Nephron progenitor cell (in vitro differentiated cells): ENCODE results near the gene EMP2.
A peak's percentile ranks its signal among the peaks of the same experiment; 100 is the strongest.

Source experiments
- DNase-seq: peaks from one replicate; pipeline ENCODE4 v3.0.0; 2021
- H3K27ac Mint-ChIP-seq: 2 replicates; pipeline ENCODE4 v1.8.0; 2021; ENCODE audit warnings: mild to moderate bottlenecking, moderate library complexity, mixed read lengths
- H3K27me3 Mint-ChIP-seq: 2 replicates; pipeline ENCODE4 v1.8.0; 2021; ENCODE audit warnings: mild to moderate bottlenecking, low read depth, mixed read lengths; ENCODE audit not compliant: poor library complexity
- H3K36me3 Mint-ChIP-seq: 2 replicates; pipeline ENCODE4 v1.8.0; 2021; ENCODE audit warnings: low read depth, mixed read lengths
- H3K4me1 Mint-ChIP-seq: 2 replicates; pipeline ENCODE4 v1.8.0; 2021; ENCODE audit warnings: mixed read lengths
- H3K4me3 Mint-ChIP-seq: 2 replicates; pipeline ENCODE4 v1.8.0; 2021; ENCODE audit warnings: mild to moderate bottlenecking, moderate library complexity, mixed read lengths
- H3K9me3 Mint-ChIP-seq: 2 replicates; pipeline ENCODE4 v1.8.0; 2021; ENCODE audit warnings: mild to moderate bottlenecking, moderate library complexity, mixed read lengths
- TF ChIP-seq, protein P1 (sequence below): fragments of 200-600 bp; sonication (generic); IDR thresholded peaks from 2 replicates; pipeline ENCODE4 v1.5.0; 2021; ENCODE audit warnings: antibody characterized with exemption

Gene EMP2

GRCh38 chr16:10579575-10579964 lies 828 bp downstream of the EMP2 start:
- TF ChIP-seq, protein P1, sequence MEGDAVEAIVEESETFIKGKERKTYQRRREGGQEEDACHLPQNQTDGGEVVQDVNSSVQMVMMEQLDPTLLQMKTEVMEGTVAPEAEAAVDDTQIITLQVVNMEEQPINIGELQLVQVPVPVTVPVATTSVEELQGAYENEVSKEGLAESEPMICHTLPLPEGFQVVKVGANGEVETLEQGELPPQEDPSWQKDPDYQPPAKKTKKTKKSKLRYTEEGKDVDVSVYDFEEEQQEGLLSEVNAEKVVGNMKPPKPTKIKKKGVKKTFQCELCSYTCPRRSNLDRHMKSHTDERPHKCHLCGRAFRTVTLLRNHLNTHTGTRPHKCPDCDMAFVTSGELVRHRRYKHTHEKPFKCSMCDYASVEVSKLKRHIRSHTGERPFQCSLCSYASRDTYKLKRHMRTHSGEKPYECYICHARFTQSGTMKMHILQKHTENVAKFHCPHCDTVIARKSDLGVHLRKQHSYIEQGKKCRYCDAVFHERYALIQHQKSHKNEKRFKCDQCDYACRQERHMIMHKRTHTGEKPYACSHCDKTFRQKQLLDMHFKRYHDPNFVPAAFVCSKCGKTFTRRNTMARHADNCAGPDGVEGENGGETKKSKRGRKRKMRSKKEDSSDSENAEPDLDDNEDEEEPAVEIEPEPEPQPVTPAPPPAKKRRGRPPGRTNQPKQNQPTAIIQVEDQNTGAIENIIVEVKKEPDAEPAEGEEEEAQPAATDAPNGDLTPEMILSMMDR: no peak
- DNase-seq: no peak
- Mint-ChIP-seq H3K27ac (no peak overlapping the region), H3K9me3 (peaks cover 5% of the 10 kb centered on the region), H3K4me3 (peak overlapping the region; percentile 84), H3K36me3 (no peaks in the 10 kb centered on the region), H3K27me3 (peaks cover 3% of the 10 kb centered on the region), H3K4me1 (peaks cover 59% of the 10 kb centered on the region)

GRCh38 chr16:10578474-10579316 lies 1.7 kb downstream of the EMP2 start:
- TF ChIP-seq, protein P1: no peak
- Mint-ChIP-seq H3K4me3 (peak overlapping the region; percentile 84), H3K9me3 (peaks cover 5% of the 10 kb centered on the region), H3K4me1 (peaks cover 59% of the 10 kb centered on the region), H3K36me3 (no peaks in the 10 kb centered on the region), H3K27me3 (peaks cover 3% of the 10 kb centered on the region), H3K27ac (no peak overlapping the region)
- no peak for DNase-seq

DNA sequence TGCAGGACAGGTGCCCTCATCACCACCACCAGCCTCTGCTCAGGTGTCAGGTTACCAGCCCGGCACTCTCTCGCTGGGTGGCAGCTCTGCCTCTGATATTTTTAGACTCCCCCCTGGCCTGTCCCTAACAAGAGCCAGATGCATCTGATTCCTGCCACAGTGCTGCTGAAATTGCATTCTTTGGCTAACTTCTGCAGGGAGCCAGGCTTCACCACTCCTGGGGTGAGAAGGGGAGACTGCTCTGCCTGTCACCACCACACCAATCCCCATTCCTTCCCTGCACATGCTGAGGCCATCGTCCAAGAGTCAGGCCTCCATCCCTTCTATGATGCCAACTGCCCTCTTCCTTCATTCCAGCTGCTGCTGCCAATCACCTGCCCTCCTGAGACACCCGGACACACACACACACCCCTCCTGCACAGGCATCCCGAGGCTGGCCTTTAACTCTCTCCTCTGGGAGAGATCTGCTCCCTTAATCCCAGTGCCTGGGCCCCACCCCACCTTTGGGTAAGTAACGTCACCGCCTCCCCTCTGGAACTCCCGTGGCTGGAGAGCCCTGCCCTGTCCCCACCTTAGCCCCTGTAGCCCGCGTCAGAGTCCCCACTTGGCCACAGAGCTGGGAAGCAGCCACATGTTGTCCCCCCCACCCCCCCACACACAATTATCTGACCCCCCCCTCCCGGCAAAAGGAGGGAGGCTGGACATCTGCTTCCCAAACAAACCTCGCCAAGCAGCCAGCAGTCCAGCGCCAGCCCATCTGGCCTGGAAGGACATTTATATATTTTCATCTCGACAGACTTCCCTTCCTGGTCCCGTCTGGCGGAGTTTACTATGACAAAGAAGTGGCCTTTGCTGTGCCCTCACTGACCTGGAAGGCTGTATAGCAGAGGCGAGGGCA lies 2.8 kb downstream of the EMP2 start:
- peak; percentile 25 for DNase-seq
- Mint-ChIP-seq H3K27ac (peak overlapping the region; percentile 84), H3K36me3 (no peaks in the 10 kb centered on the region), H3K9me3 (no peaks in the 10 kb centered on the region), H3K27me3 (no peaks in the 10 kb centered on the region), H3K4me1 (peaks cover 59% of the 10 kb centered on the region), H3K4me3 (peak overlapping the region; percentile 69)
- TF ChIP-seq, protein P1: no peak

- peaks cover 56% of the 10 kb centered on the region for H3K4me1 Mint-ChIP-seq
- peak; percentile 18 for DNase-seq
- no peaks in the 10 kb centered on the region for H3K27me3 Mint-ChIP-seq
- H3K36me3 Mint-ChIP-seq: no peaks in the 10 kb centered on the region
- TF ChIP-seq, protein P1: no peak
- no peaks in the 10 kb centered on the region for H3K9me3 Mint-ChIP-seq
- peak overlapping the region; percentile 11 for H3K4me3 Mint-ChIP-seq
- peak overlapping the region; percentile 84 for H3K27ac Mint-ChIP-seq
These were observed 3.8 kb downstream of the EMP2 start for GRCh38 chr16:10576390-10577304.

DNA sequence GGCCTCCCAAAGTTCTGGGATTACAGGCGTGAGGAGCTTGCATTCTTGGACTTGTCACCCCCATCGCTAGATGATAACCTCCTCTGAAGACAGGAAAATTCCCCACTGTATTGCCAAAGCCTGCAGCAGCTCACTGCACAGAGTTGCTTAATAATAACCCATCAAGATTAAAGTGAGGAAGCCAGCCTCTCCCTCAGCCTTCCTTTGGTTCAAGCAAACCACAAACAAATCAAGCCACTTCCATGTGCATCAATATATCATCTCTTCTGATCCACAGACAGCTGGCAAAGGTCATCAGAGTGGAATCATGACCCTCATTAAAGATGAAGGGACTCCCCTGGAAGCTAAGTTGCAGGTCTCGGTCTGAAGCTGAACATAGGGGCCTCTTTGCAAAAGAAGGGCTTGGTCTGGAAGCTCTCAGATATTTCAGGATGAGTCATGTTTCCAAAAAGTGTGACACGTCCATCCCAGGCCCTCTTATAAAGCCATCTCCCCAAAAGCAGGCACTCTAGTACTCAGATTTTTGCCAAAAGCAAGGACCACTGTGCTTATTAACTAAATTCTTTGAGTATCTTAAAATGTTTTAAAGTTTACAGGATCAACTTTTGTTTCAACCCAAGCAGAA lies 4.8 kb downstream of the EMP2 start:
- no peaks in the 10 kb centered on the region for H3K9me3 Mint-ChIP-seq
- no peak for DNase-seq

More for the DNA sequence above, 4.8 kb downstream of the EMP2 start:
- no peaks in the 10 kb centered on the region for H3K36me3 Mint-ChIP-seq
- H3K27ac Mint-ChIP-seq: no peak overlapping the region
- no peaks in the 10 kb centered on the region for H3K27me3 Mint-ChIP-seq
- H3K4me1 Mint-ChIP-seq: peaks cover 47% of the 10 kb centered on the region
- TF ChIP-seq, protein P1: no peak
- peak overlapping the region; percentile 11 for H3K4me3 Mint-ChIP-seq
